K562 (cell line): ENCODE data around the gene AIF1. TPM values are rescaled to one million over a fixed set of nuclear protein-coding genes. Genes with fewer than 3 reads are reported as not detected.

Experiments
- CBX2 ChIP-seq: fragments of 200-600 bp; sonication (generic); IDR thresholded peaks from one replicate; pipeline ENCODE4 v1.6.1; 2012; ENCODE audit warnings: mild to moderate bottlenecking, low read length, inconsistent platforms; ENCODE audit not compliant: insufficient read depth, poor library complexity, severe bottlenecking
- CREBBP ChIP-seq: IDR thresholded peaks from one replicate; pipeline ENCODE4 v1.6.1; 2012; ENCODE audit warnings: low read depth, mild to moderate bottlenecking, control low read depth, inconsistent platforms, low read length
- FOXK2 ChIP-seq, 2 experiments: fragments of 450-650 bp; IDR thresholded peaks in 1 of 2; conservative IDR thresholded peaks in 1 of 2; 2 replicates each; pipeline ENCODE4 v1.6.1; 2016; ENCODE audit warnings: low read depth in 2 of 2, mild to moderate bottlenecking in 1 of 2
- HNRNPLL ChIP-seq: fragments of 200-400 bp; formaldehyde crosslinking; IDR thresholded peaks from 2 replicates; pipeline ENCODE4 v1.6.1; 2017; ENCODE audit warnings: low read length, low read depth, mild to moderate bottlenecking; ENCODE audit not compliant: poor library complexity, severe bottlenecking
- MAZ ChIP-seq, 2 experiments: fragments of 450-650 bp in 1 of 2; sonication (generic) in 1 of 2; formaldehyde crosslinking; IDR thresholded peaks in 1 of 2; conservative IDR thresholded peaks in 1 of 2; 2 replicates each; pipeline versions ENCODE4 v1.4.0 to v1.5.0; 2020; ENCODE audit warnings: mild to moderate bottlenecking in 1 of 2, missing genetic modification reagents in 1 of 2
- MBD2 ChIP-seq: sonication (generic); IDR thresholded peaks from 2 replicates; pipeline ENCODE4 v1.6.1; 2016; ENCODE audit warnings: low read depth, borderline replicate concordance
- MEF2A ChIP-seq: IDR thresholded peaks from 2 replicates; pipeline ENCODE4 v1.6.1; 2011; ENCODE audit warnings: low read depth, mild to moderate bottlenecking, low read length, moderate library complexity; ENCODE audit not compliant: control insufficient read depth
- NFIX ChIP-seq: fragments of 250-450 bp; sonication (Bioruptor Pico); IDR thresholded peaks from 2 replicates; pipeline ENCODE4 v1.4.0; 2020; ENCODE audit warnings: low read depth, mild to moderate bottlenecking, moderate library complexity
- SREBF2 ChIP-seq: sonication (generic); formaldehyde crosslinking; IDR thresholded peaks from 2 replicates; pipeline ENCODE4 v1.4.0; 2020; ENCODE audit warnings: mild to moderate bottlenecking, missing genetic modification reagents
- SRSF1 ChIP-seq: fragments of 200-400 bp; formaldehyde crosslinking; IDR thresholded peaks from 2 replicates; pipeline ENCODE4 v1.6.1; 2017; ENCODE audit warnings: mild to moderate bottlenecking, low read depth, low read length, moderate library complexity
- STAG1 ChIP-seq: sonication (generic); formaldehyde crosslinking; IDR thresholded peaks from 2 replicates; pipeline ENCODE4 v1.5.0; 2020; ENCODE audit warnings: missing genetic modification reagents, borderline replicate concordance
- TCFL5 ChIP-seq: fragments of 250-450 bp; sonication (Bioruptor Pico); conservative IDR thresholded peaks from 2 replicates; pipeline ENCODE4 v1.6.1; 2021; ENCODE audit warnings: mild to moderate bottlenecking, moderate library complexity, matching md5 sums
- ZNF12 ChIP-seq: sonication (generic); formaldehyde crosslinking; IDR thresholded peaks from 2 replicates; pipeline ENCODE4 v1.4.0; 2020; ENCODE audit warnings: mild to moderate bottlenecking, missing genetic modification reagents
- polyA plus RNA-seq, 8 experiments: library from polyadenylated mRNA; depleted of rRNA in 4 of 8; stranded (reverse) in 5 of 8; unstranded in 3 of 8; fragments of >200 nt; fragmentation: Nextera tagmentation in 2 of 8; fragmentation: Illumina TruSeq in 1 of 8; extraction: Ambion mirVana in 2 of 8; extraction: Trizol in 1 of 8; gene quantifications; 2 replicates each; pipeline versions ENCODE4 v1.2.1 to v1.2.3, GENCODE V29; 2011 to 2014; ENCODE audit warnings: inconsistent platforms in 1 of 8, missing spikeins in 1 of 8
- total RNA-seq, 7 experiments: library from RNA; depleted of rRNA in 6 of 7; stranded (reverse); fragments of >200 nt in 6 of 7; fragmentation: Illumina TruSeq in 2 of 7; extraction: Trizol in 2 of 7; gene quantifications; 2 replicates each; pipeline versions ENCODE4 v1.2.1 to v1.2.3, GENCODE V29; 2011 to 2021; ENCODE audit warnings: low replicate concordance in 1 of 7
- TF ChIP-seq, protein P1 (sequence below), 3 experiments: fragments of 200-800 bp in 1 of 3; fragments of 250-450 bp in 1 of 3; fragments of 450-650 bp in 1 of 3; sonication (Bioruptor Pico) in 1 of 3; sonication (Bioruptor generic) in 1 of 3; formaldehyde crosslinking in 1 of 3; IDR thresholded peaks; 2 replicates each; pipeline versions ENCODE4 v1.6.1 to v1.8.0; 2016 to 2022; ENCODE audit warnings: mild to moderate bottlenecking in 2 of 3, missing genetic modification characterization in 2 of 3, missing compliant biosample characterization in 1 of 3, moderate library complexity in 1 of 3
- TF ChIP-seq, protein P2 (sequence below): fragments of 250-450 bp; sonication (Bioruptor Pico); IDR thresholded peaks from 2 replicates; pipeline ENCODE4 v1.8.0; 2022; ENCODE audit warnings: moderate library complexity, mild to moderate bottlenecking, inconsistent platforms
- TF ChIP-seq, protein P3 (sequence below): sonication (generic); formaldehyde crosslinking; IDR thresholded peaks from 2 replicates; pipeline ENCODE4 v1.8.0; 2022; ENCODE audit warnings: mild to moderate bottlenecking, missing genetic modification reagents
- TF ChIP-seq, protein P4 (sequence below): fragments of 250-450 bp; sonication (Bioruptor Pico); IDR thresholded peaks from 2 replicates; pipeline ENCODE4 v1.8.0; 2022; ENCODE audit warnings: inconsistent platforms, mild to moderate bottlenecking, moderate library complexity, borderline replicate concordance
- TF ChIP-seq, protein P5 (sequence below): fragments of 450-650 bp; IDR thresholded peaks from 2 replicates; pipeline ENCODE4 v1.6.1; 2016; ENCODE audit warnings: low read depth, mild to moderate bottlenecking, moderate library complexity

Gene AIF1
- total and polyA plus RNA-seq, 9 of the 15 experiments (the other 6 are each of a cell fraction or from before 2014, with no cell fraction given) = 9.4 to 33.4 (median 19.4) TPM

DNA sequence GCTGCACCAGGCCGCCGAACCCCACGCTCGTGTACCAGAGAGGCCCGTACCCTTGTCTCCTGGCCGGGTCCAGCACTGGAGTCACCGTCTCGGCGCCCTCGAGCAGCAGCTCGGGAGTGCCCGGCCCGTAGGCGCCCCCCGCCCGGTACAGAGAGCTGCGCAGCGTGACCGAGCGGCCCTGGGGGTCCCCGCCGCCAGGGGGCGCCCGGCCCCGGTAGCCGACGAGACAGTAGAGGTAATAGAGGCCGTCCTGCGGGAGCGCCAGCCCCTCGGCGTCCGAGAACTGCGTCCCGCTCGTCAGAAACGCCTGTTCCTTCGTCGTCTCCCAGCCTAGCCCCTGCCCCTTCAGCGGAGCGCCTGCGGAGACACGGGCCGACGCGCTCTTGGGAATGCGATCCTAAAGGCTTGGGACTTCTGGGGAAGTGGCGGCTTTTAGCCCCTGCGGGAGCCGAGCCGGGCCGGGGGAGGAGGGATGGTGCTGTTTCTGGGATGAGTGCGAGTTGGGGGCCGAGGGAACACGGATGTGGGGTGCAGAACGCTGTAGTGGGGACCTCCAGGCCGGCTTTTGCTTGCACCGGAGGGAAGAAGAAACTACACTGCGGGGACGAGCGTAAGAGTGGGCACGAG lies 34.1 kb upstream of the AIF1 start (continued):
- TF ChIP-seq, protein P1, sequence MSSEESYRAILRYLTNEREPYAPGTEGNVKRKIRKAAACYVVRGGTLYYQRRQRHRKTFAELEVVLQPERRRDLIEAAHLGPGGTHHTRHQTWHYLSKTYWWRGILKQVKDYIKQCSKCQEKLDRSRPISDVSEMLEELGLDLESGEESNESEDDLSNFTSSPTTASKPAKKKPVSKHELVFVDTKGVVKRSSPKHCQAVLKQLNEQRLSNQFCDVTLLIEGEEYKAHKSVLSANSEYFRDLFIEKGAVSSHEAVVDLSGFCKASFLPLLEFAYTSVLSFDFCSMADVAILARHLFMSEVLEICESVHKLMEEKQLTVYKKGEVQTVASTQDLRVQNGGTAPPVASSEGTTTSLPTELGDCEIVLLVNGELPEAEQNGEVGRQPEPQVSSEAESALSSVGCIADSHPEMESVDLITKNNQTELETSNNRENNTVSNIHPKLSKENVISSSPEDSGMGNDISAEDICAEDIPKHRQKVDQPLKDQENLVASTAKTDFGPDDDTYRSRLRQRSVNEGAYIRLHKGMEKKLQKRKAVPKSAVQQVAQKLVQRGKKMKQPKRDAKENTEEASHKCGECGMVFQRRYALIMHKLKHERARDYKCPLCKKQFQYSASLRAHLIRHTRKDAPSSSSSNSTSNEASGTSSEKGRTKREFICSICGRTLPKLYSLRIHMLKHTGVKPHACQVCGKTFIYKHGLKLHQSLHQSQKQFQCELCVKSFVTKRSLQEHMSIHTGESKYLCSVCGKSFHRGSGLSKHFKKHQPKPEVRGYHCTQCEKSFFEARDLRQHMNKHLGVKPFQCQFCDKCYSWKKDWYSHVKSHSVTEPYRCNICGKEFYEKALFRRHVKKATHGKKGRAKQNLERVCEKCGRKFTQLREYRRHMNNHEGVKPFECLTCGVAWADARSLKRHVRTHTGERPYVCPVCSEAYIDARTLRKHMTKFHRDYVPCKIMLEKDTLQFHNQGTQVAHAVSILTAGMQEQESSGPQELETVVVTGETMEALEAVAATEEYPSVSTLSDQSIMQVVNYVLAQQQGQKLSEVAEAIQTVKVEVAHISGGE (CRISPR knock-in tag; IDR thresholded peaks at IDR 0.05) = peak in 1 of 3 experiments; percentile 76; a peak in 2 of 6 replicates
- TF ChIP-seq, protein P2, sequence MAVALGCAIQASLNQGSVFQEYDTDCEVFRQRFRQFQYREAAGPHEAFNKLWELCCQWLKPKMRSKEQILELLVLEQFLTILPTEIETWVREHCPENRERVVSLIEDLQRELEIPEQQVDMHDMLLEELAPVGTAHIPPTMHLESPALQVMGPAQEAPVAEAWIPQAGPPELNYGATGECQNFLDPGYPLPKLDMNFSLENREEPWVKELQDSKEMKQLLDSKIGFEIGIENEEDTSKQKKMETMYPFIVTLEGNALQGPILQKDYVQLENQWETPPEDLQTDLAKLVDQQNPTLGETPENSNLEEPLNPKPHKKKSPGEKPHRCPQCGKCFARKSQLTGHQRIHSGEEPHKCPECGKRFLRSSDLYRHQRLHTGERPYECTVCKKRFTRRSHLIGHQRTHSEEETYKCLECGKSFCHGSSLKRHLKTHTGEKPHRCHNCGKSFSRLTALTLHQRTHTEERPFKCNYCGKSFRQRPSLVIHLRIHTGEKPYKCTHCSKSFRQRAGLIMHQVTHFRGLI = no peak
- no peak for TF ChIP-seq STAG1
- no peak for TF ChIP-seq SREBF2 (CRISPR knock-in tag)
- TF ChIP-seq HNRNPLL = peak; percentile 93
- TF ChIP-seq, protein P3, sequence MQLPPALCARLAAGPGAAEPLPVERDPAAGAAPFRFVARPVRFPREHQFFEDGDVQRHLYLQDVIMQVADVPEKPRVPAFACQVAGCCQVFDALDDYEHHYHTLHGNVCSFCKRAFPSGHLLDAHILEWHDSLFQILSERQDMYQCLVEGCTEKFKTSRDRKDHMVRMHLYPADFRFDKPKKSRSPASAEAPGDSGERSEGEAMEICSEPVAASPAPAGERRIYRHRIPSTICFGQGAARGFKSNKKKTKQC (CRISPR knock-in tag) = peak; percentile 71; the same call in 1 of the 2 replicates
- TF ChIP-seq, protein P4, sequence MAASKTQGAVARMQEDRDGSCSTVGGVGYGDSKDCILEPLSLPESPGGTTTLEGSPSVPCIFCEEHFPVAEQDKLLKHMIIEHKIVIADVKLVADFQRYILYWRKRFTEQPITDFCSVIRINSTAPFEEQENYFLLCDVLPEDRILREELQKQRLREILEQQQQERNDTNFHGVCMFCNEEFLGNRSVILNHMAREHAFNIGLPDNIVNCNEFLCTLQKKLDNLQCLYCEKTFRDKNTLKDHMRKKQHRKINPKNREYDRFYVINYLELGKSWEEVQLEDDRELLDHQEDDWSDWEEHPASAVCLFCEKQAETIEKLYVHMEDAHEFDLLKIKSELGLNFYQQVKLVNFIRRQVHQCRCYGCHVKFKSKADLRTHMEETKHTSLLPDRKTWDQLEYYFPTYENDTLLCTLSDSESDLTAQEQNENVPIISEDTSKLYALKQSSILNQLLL (CRISPR knock-in tag) = no peak
- TF ChIP-seq CREBBP = no peak
- peak; percentile 92 to 93 for TF ChIP-seq MAZ (CRISPR knock-in tag; conservative IDR thresholded peaks at IDR 0.05 in 1 of 2, IDR thresholded peaks at IDR 0.05 in 1 of 2)
- TF ChIP-seq MBD2 = no peak; the same call in 1 of the 2 replicates
- TF ChIP-seq NFIX (CRISPR knock-in tag) = no peak
- TF ChIP-seq ZNF12 = peak; percentile 81
- TF ChIP-seq, protein P5, sequence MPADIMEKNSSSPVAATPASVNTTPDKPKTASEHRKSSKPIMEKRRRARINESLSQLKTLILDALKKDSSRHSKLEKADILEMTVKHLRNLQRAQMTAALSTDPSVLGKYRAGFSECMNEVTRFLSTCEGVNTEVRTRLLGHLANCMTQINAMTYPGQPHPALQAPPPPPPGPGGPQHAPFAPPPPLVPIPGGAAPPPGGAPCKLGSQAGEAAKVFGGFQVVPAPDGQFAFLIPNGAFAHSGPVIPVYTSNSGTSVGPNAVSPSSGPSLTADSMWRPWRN = no peak
- TF ChIP-seq FOXK2 (conservative IDR thresholded peaks at IDR 0.05 in 1 of 2, IDR thresholded peaks at IDR 0.05 in 1 of 2; ENCODE audit: low read depth in 2 of 2) = no peak; a peak in 1 of 4 replicates
- TF ChIP-seq SRSF1 = 0 out of 2 replicates have a peak, but pooled peaks have one; percentile 55
- TF ChIP-seq CBX2 = no peak
- no peak for TF ChIP-seq TCFL5 (CRISPR knock-in tag)
- TF ChIP-seq MEF2A = no peak
